KMS-11 (cell line): ENCODE data around the gene MUC16.

Experiments
- H2AFZ ChIP-seq: fragments of 200-600 bp; sonication (generic); 2 replicates; pipeline ENCODE4 v1.6.1; 2016; ENCODE audit warnings: antibody characterized with exemption, mixed run types, low read depth
- H3K27ac ChIP-seq: fragments of 200-600 bp; sonication (generic); 2 replicates; pipeline ENCODE4 v1.6.1; 2016; ENCODE audit warnings: mild to moderate bottlenecking, mixed run types
- H3K27me3 ChIP-seq: fragments of 200-600 bp; sonication (generic); 2 replicates; pipeline ENCODE4 v1.6.1; 2017; ENCODE audit warnings: mild to moderate bottlenecking, low read depth, mixed run types, moderate library complexity; ENCODE audit not compliant: insufficient read depth
- H3K36me3 ChIP-seq: fragments of 200-600 bp; sonication (generic); 2 replicates; pipeline ENCODE4 v1.6.1; 2017; ENCODE audit warnings: mild to moderate bottlenecking, mixed run types; ENCODE audit not compliant: insufficient read depth
- H3K4me1 ChIP-seq: fragments of 200-600 bp; sonication (generic); 2 replicates; pipeline ENCODE4 v1.6.1; 2016; ENCODE audit warnings: mild to moderate bottlenecking, low read depth, mixed run types; ENCODE audit not compliant: poor library complexity, severe bottlenecking
- H3K4me2 ChIP-seq: fragments of 200-600 bp; sonication (generic); 2 replicates; pipeline ENCODE4 v1.7.0; 2016; ENCODE audit warnings: mild to moderate bottlenecking, mixed run types
- H3K4me3 ChIP-seq: fragments of 200-600 bp; sonication (generic); IDR thresholded peaks from 2 replicates; pipeline ENCODE4 v1.6.1; 2017; ENCODE audit warnings: low read depth, low read length, mixed read lengths; ENCODE audit not compliant: insufficient read depth
- H3K79me2 ChIP-seq: fragments of 200-600 bp; sonication (generic); 2 replicates; pipeline ENCODE4 v1.6.1; 2016; ENCODE audit warnings: low read depth, mixed run types; ENCODE audit not compliant: insufficient read depth
- H3K9ac ChIP-seq: fragments of 200-600 bp; sonication (generic); 2 replicates; pipeline ENCODE4 v1.6.1; 2016; ENCODE audit warnings: mild to moderate bottlenecking, mixed run types
- H4K20me1 ChIP-seq: fragments of 200-600 bp; sonication (generic); 2 replicates; pipeline ENCODE4 v1.6.1; 2016; ENCODE audit warnings: mild to moderate bottlenecking, mixed run types; ENCODE audit not compliant: insufficient read depth
- TF ChIP-seq, protein P1 (sequence below): fragments of 200-600 bp; sonication (generic); conservative IDR thresholded peaks from 2 replicates; pipeline ENCODE4 v1.6.1; 2017; ENCODE audit warnings: low read depth, mild to moderate bottlenecking, antibody characterized with exemption, low read length, moderate library complexity, mixed read lengths

Gene MUC16

DNA sequence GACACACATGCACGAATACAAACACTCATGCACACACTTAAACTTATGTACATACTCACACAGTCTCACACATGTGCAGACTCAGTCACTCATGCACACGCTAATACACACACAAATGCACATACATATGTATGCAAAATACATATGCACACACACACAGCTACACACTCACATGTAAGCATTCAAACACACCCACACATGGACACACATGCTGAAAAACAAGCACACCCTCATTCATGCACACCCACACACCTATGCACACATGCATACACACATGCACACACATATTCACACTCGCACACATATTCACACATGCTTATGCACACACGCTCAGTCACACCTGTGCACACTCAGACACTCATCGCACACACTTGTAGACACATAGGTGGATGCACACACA is 9.3 kb downstream of the MUC16 start:
- H3K4me2 ChIP-seq: no peak overlapping the region
- H3K36me3 ChIP-seq: no peaks in the 10 kb centered on the region
- no peaks in the 10 kb centered on the region for H3K4me1 ChIP-seq
- no peak overlapping the region for H3K27ac ChIP-seq
- H3K4me3 ChIP-seq: no peak overlapping the region
- no peaks in the 10 kb centered on the region for H3K79me2 ChIP-seq
- no peaks in the 10 kb centered on the region for H3K27me3 ChIP-seq
- no peak overlapping the region for H3K9ac ChIP-seq
- TF ChIP-seq, protein P1, sequence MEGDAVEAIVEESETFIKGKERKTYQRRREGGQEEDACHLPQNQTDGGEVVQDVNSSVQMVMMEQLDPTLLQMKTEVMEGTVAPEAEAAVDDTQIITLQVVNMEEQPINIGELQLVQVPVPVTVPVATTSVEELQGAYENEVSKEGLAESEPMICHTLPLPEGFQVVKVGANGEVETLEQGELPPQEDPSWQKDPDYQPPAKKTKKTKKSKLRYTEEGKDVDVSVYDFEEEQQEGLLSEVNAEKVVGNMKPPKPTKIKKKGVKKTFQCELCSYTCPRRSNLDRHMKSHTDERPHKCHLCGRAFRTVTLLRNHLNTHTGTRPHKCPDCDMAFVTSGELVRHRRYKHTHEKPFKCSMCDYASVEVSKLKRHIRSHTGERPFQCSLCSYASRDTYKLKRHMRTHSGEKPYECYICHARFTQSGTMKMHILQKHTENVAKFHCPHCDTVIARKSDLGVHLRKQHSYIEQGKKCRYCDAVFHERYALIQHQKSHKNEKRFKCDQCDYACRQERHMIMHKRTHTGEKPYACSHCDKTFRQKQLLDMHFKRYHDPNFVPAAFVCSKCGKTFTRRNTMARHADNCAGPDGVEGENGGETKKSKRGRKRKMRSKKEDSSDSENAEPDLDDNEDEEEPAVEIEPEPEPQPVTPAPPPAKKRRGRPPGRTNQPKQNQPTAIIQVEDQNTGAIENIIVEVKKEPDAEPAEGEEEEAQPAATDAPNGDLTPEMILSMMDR: no peak
- no peak overlapping the region for H2AFZ ChIP-seq
- H4K20me1 ChIP-seq: no peaks in the 10 kb centered on the region

DNA sequence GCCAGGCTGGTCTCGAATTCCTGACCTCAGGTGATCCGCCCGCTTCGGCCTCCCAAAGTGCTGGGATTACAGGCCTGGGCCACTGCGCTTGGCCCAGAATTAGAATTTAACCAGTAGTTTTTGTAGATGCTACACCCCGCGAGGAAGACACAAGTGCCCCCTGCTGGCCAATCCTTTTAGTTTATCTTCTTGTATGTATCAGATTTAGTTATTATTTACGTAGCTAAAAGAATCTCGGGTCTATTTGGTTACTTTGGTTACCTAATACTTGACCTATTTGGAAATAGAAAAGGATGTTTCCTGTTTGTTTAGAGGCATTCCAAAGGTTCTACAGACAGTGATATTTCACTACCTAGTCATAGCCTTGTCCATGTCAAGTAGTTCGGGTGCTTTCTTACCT is 22.0 kb downstream of the MUC16 start:
- H3K4me1 ChIP-seq: no peaks in the 10 kb centered on the region
- 0 out of 2 replicates have a peak, but pooled peaks cover 3% of the 10 kb centered on the region for H3K27me3 ChIP-seq
- no peak overlapping the region for H3K27ac ChIP-seq
- TF ChIP-seq, protein P1: no peak
- no peaks in the 10 kb centered on the region for H3K36me3 ChIP-seq
- no peak overlapping the region for H3K4me3 ChIP-seq
- no peak overlapping the region for H3K9ac ChIP-seq
- H3K79me2 ChIP-seq: no peaks in the 10 kb centered on the region
- H4K20me1 ChIP-seq: no peaks in the 10 kb centered on the region
- no peak overlapping the region for H2AFZ ChIP-seq
- H3K4me2 ChIP-seq: no peak overlapping the region

DNA sequence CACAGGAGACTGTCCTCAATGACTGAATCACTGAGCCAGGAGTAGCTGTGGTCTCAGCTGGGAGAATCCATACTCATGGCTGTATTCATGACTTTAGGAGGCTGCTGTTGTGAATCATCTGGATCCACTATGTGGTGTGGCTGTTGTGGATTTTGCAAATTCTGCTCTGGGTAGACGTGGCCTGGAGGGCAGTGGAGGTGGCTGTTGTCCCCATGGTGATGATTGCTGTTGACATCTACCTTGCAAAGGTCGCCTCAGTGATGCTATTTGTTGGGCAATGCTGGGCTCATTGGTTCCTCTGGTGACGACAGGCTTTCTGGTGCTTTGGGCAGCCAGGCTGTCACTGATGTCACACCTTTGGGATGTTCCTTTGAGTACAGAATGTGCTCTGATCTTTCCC is 23.9 kb downstream of the MUC16 start:
- no peaks in the 10 kb centered on the region for H3K36me3 ChIP-seq
- no peak overlapping the region for H3K27ac ChIP-seq
- H4K20me1 ChIP-seq: no peaks in the 10 kb centered on the region
- TF ChIP-seq, protein P1: no peak
- 0 out of 2 replicates have a peak, but pooled peaks cover 3% of the 10 kb centered on the region for H3K27me3 ChIP-seq
- no peak overlapping the region for H3K9ac ChIP-seq
- H3K4me1 ChIP-seq: no peaks in the 10 kb centered on the region
- H3K4me3 ChIP-seq: no peak overlapping the region
- no peak overlapping the region for H2AFZ ChIP-seq
- no peak overlapping the region for H3K4me2 ChIP-seq
- H3K79me2 ChIP-seq: no peaks in the 10 kb centered on the region

DNA sequence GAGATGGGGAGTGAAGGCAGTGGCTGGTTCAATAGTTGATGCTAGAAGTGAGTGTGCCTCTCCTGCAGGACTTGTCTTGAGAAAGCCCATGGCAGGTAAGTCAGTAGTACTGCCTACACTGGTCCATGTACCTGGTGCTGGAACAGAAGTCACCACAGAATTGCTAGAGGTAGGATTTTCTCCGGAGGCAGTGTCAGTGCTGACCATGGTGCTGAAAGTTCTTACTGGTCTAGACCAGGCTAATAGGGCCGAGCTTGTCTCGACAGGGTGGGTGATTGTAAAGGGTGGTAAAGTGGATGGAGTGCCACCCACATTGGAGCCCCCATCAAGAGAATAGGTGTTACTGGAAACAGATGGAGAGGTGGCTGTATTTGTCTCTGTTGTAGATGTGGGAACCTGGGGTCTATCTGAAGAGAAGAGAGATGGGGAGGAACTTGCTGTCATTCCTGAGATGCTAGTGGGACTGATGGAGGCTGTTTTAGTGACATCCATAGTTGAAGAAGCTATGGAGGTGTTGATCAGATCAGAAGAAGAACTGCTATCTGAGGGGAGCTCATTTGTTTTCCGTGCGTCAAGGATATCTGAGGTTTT is 36.6 kb downstream of the MUC16 start:
- H3K27me3 ChIP-seq: no peaks in the 10 kb centered on the region
- H3K4me1 ChIP-seq: no peaks in the 10 kb centered on the region
- no peak overlapping the region for H2AFZ ChIP-seq
- no peaks in the 10 kb centered on the region for H4K20me1 ChIP-seq
- H3K27ac ChIP-seq: no peak overlapping the region
- H3K36me3 ChIP-seq: no peaks in the 10 kb centered on the region
- TF ChIP-seq, protein P1: no peak
- H3K79me2 ChIP-seq: no peaks in the 10 kb centered on the region
- no peak overlapping the region for H3K4me3 ChIP-seq
- H3K4me2 ChIP-seq: no peak overlapping the region
- H3K9ac ChIP-seq: no peak overlapping the region
